Uterus (tissue), 4 donors: ENCODE data around the gene SSBP2. TPM values are rescaled to one million over a fixed set of nuclear protein-coding genes. Genes with fewer than 3 reads are reported as not detected.

Experiments used
- DNase-seq, 2 donors: peaks; one replicate each; pipeline ENCODE4 v3.0.0-alpha.2; 2019 to 2020
- H3K27ac ChIP-seq, 2 donors: fragments of 200-600 bp; sonication (generic); 1 replicate in 1 of 2; 2 replicates in 1 of 2; pipeline ENCODE4 v1.5.1; 2016 to 2018
- H3K27me3 ChIP-seq, 2 donors: fragments of 200-600 bp; sonication (generic); one replicate each; pipeline ENCODE4 v1.5.1; 2018 to 2019; ENCODE audit warnings: control low read depth in 1 of 2
- H3K36me3 ChIP-seq, 2 donors: fragments of 200-600 bp; sonication (generic); one replicate each; pipeline ENCODE4 v1.5.1; 2019; ENCODE audit warnings: control low read depth in 1 of 2
- H3K4me1 ChIP-seq, 2 donors: fragments of 200-600 bp; sonication (generic); one replicate each; pipeline ENCODE4 v1.5.1; 2018 to 2019; ENCODE audit warnings: control low read depth in 1 of 2
- H3K4me3 ChIP-seq, 2 donors: fragments of 200-600 bp; sonication (generic); 1 replicate in 1 of 2; 2 replicates in 1 of 2; pipeline ENCODE4 v1.5.1; 2018 to 2019; ENCODE audit warnings: mild to moderate bottlenecking in 1 of 2
- H3K9me3 ChIP-seq, 2 donors: fragments of 200-600 bp; sonication (generic); one replicate each; pipeline ENCODE4 v1.5.1; 2019; ENCODE audit warnings: control low read depth in 1 of 2
- POLR2A ChIP-seq, 2 donors: fragments of 450-650 bp; IDR thresholded peaks; one replicate each; pipeline ENCODE4 v1.6.1; 2016; ENCODE audit warnings: antibody characterized with exemption in 2 of 2, mild to moderate bottlenecking in 1 of 2, moderate library complexity in 1 of 2
- intact Hi-C: fragments of 100-400 bp; cut with DNase I; formaldehyde crosslinking; loops from one replicate; pipeline ENCODE4 v1.15.1; 2023; ENCODE audit warnings: low total_unique reads
- total RNA-seq, 4 donors: library from RNA; depleted of rRNA in 3 of 4; stranded (reverse); fragments of >200 nt in 3 of 4; gene quantifications; one replicate each; pipeline versions ENCODE4 v1.1.0 to v1.2.4, GENCODE V29; 2014 to 2023
- TF ChIP-seq, protein P1 (sequence below), 4 experiments: fragments of 200-600 bp in 2 of 4; fragments of 450-650 bp in 2 of 4; sonication (generic) in 2 of 4; IDR thresholded peaks; one replicate each; pipeline ENCODE4 v1.5.1; 2016 to 2019; ENCODE audit warnings: antibody characterized with exemption in 4 of 4, mild to moderate bottlenecking in 2 of 4, moderate library complexity in 1 of 4
- donor health status: DM: yes; HTN: yes; CAD: no.

SSBP2 gene
- total RNA-seq, 4 donors from 2014 or later: 22.0 to 204 (median 90.9) TPM

- Histone ChIP-seq H3K36me3 (no peaks in the 10 kb centered on the region), H3K27ac (peak overlapping the region; percentile 82 to 91), H3K27me3 (no peaks in the 10 kb centered on the region), H3K9me3 (no peaks in the 10 kb centered on the region), H3K4me3 (peak overlapping the region; percentile 6 to 18), H3K4me1 (no peaks in the 10 kb centered on the region)
- TF ChIP-seq, protein P1, sequence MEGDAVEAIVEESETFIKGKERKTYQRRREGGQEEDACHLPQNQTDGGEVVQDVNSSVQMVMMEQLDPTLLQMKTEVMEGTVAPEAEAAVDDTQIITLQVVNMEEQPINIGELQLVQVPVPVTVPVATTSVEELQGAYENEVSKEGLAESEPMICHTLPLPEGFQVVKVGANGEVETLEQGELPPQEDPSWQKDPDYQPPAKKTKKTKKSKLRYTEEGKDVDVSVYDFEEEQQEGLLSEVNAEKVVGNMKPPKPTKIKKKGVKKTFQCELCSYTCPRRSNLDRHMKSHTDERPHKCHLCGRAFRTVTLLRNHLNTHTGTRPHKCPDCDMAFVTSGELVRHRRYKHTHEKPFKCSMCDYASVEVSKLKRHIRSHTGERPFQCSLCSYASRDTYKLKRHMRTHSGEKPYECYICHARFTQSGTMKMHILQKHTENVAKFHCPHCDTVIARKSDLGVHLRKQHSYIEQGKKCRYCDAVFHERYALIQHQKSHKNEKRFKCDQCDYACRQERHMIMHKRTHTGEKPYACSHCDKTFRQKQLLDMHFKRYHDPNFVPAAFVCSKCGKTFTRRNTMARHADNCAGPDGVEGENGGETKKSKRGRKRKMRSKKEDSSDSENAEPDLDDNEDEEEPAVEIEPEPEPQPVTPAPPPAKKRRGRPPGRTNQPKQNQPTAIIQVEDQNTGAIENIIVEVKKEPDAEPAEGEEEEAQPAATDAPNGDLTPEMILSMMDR (IDR thresholded peaks at IDR 0.05): no peak
- no peak for TF ChIP-seq POLR2A (IDR thresholded peaks at IDR 0.05)
- peak in 1 of 2 donors; percentile 41 for DNase-seq
- intact Hi-C loops: no loop called here
Observed at GRCh38 chr5:81778642-81779041, 27.7 kb upstream of the SSBP2 start.

- no peak for DNase-seq
- H3K27ac ChIP-seq: no peak overlapping the region
- H3K27me3 ChIP-seq: no peaks in the 10 kb centered on the region
- H3K9me3 ChIP-seq: no peaks in the 10 kb centered on the region
- H3K4me1 ChIP-seq: no peaks in the 10 kb centered on the region
- intact Hi-C loops: no loop called here
- no peak for TF ChIP-seq POLR2A (IDR thresholded peaks at IDR 0.05)
- TF ChIP-seq, protein P1 (IDR thresholded peaks at IDR 0.05): no peak
- H3K4me3 ChIP-seq: no peak overlapping the region
- no peaks in the 10 kb centered on the region for H3K36me3 ChIP-seq
Observed at GRCh38 chr5:81776258-81776657, 25.4 kb upstream of the SSBP2 start.

- Histone ChIP-seq H3K4me3 (no peak overlapping the region), H3K9me3 (no peaks in the 10 kb centered on the region), H3K27me3 (no peaks in the 10 kb centered on the region), H3K36me3 (no peaks in the 10 kb centered on the region), H3K4me1 (no peaks in the 10 kb centered on the region), H3K27ac (peak overlapping the region in 1 of 2 donors; percentile 57)
- DNase-seq: no peak
- TF ChIP-seq, protein P1 (IDR thresholded peaks at IDR 0.05): no peak
- TF ChIP-seq POLR2A (IDR thresholded peaks at IDR 0.05): no peak
- intact Hi-C loops: no loop called here
Observed at GRCh38 chr5:81774374-81774773, 23.5 kb upstream of the SSBP2 start.

- no peak for DNase-seq
- Histone ChIP-seq H3K4me3 (no peak overlapping the region), H3K36me3 (no peaks in the 10 kb centered on the region), H3K27ac (peak overlapping the region; percentile 50 to 57), H3K9me3 (no peaks in the 10 kb centered on the region), H3K27me3 (no peaks in the 10 kb centered on the region), H3K4me1 (no peaks in the 10 kb centered on the region)
- TF ChIP-seq, protein P1 (IDR thresholded peaks at IDR 0.05): no peak
- no peak for TF ChIP-seq POLR2A (IDR thresholded peaks at IDR 0.05)
- intact Hi-C loops: no loop called here
Observed at GRCh38 chr5:81773574-81773973, 22.7 kb upstream of the SSBP2 start.

DNA sequence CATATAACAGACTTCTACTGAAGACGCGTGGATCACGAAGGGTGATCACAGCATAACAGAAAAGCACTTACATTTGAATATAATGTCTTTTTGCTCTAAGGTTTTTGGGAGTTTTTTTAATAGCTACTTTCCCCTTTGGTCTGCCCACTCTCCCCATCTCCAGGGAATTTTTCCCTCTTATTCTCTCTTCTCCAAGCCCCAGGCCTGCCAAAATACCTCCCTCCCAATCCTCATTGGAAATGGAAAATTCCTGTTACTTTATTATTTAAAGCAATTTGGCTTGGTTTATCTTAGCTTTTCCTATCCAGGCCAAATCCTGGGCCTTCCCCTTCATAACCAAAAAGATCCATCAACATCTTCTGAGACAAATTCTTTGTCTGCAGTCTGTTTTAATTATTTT, 22.3 kb upstream of the SSBP2 start:
- Histone ChIP-seq H3K4me1 (no peaks in the 10 kb centered on the region), H3K9me3 (no peaks in the 10 kb centered on the region), H3K4me3 (no peak overlapping the region), H3K36me3 (no peaks in the 10 kb centered on the region), H3K27me3 (no peaks in the 10 kb centered on the region), H3K27ac (peak overlapping the region; percentile 50 to 57)
- intact Hi-C loops: no loop called here
- DNase-seq: no peak
- TF ChIP-seq, protein P1 (IDR thresholded peaks at IDR 0.05): no peak
- TF ChIP-seq POLR2A (IDR thresholded peaks at IDR 0.05): no peak
